HEK293T (cell line): Measurements from ENCODE around the gene RPAP2.

Experiments
- CTCF ChIA-PET: fragments of 350-600 bp; formaldehyde crosslinking; extraction: SDS; loops from one replicate; lab custom pipeline; 2021; ENCODE audit warnings: antibody characterized with exemption, inconsistent platforms; lab: Yijun Ruan, JAX
- POLR2A ChIA-PET: fragments of 350-600 bp; formaldehyde crosslinking; extraction: SDS; loops from one replicate; lab custom pipeline; 2020; ENCODE audit warnings: antibody characterized with exemption, inconsistent platforms; lab: Yijun Ruan, JAX
- DNase-seq: peaks from one replicate; pipeline ENCODE4 v3.0.0; 2012; ENCODE audit warnings: mixed read lengths; ENCODE audit errors: extremely low spot score
- ARNT ChIP-seq: fragments of 450-650 bp; IDR thresholded peaks from 2 replicates; pipeline ENCODE4 v1.6.1; 2017; ENCODE audit warnings: mild to moderate bottlenecking
- BHLHE40 ChIP-seq: fragments of 450-650 bp; IDR thresholded peaks from 2 replicates; pipeline ENCODE4 v1.6.1; 2016; ENCODE audit warnings: mild to moderate bottlenecking, moderate library complexity, borderline replicate concordance
- CTBP1 ChIP-seq: fragments of 450-650 bp; IDR thresholded peaks from 2 replicates; pipeline ENCODE4 v1.6.1; 2016; ENCODE audit warnings: borderline replicate concordance
- ELF4 ChIP-seq: fragments of 450-650 bp; IDR thresholded peaks from 2 replicates; pipeline ENCODE4 v1.6.1; 2017; ENCODE audit warnings: antibody characterized with exemption
- FOXA1 ChIP-seq: fragments of 450-650 bp; IDR thresholded peaks from 2 replicates; pipeline ENCODE4 v1.6.1; 2016; ENCODE audit warnings: mild to moderate bottlenecking
- FOXK2 ChIP-seq: fragments of 450-650 bp; IDR thresholded peaks from 2 replicates; pipeline ENCODE4 v1.6.1; 2016; ENCODE audit warnings: mild to moderate bottlenecking
- FOXM1 ChIP-seq: fragments of 450-650 bp; IDR thresholded peaks from 2 replicates; pipeline ENCODE4 v1.6.1; 2017; ENCODE audit warnings: mild to moderate bottlenecking, borderline replicate concordance
- HDGF ChIP-seq: fragments of 450-650 bp; IDR thresholded peaks from 2 replicates; pipeline ENCODE4 v1.6.1; 2017; ENCODE audit warnings: antibody characterized with exemption, borderline replicate concordance
- L3MBTL2 ChIP-seq: fragments of 450-650 bp; conservative IDR thresholded peaks from 2 replicates; pipeline ENCODE4 v1.6.1; 2016; ENCODE audit warnings: mild to moderate bottlenecking
- LEF1 ChIP-seq: fragments of 450-650 bp; IDR thresholded peaks from 2 replicates; pipeline ENCODE4 v1.6.1; 2017; ENCODE audit warnings: mild to moderate bottlenecking, borderline replicate concordance
- NFRKB ChIP-seq: fragments of 450-650 bp; IDR thresholded peaks from 2 replicates; pipeline ENCODE4 v1.6.1; 2016; ENCODE audit warnings: mild to moderate bottlenecking, moderate library complexity
- PKNOX1 ChIP-seq: fragments of 450-650 bp; IDR thresholded peaks from 2 replicates; pipeline ENCODE4 v1.6.1; 2016
- SP1 ChIP-seq: fragments of 450-650 bp; IDR thresholded peaks from 2 replicates; pipeline ENCODE4 v1.6.1; 2017
- SUZ12 ChIP-seq: fragments of 450-650 bp; IDR thresholded peaks from 2 replicates; pipeline ENCODE4 v1.6.1; 2016; ENCODE audit warnings: mild to moderate bottlenecking
- TARDBP ChIP-seq: fragments of 450-650 bp; IDR thresholded peaks from 2 replicates; pipeline ENCODE4 v1.6.1; 2016
- ZNF384 ChIP-seq: fragments of 450-650 bp; IDR thresholded peaks from 2 replicates; pipeline ENCODE4 v1.6.1; 2016

RPAP2 gene

GRCh38 chr1:92362970-92363369 is 64.1 kb downstream of the RPAP2 start:
- DNase-seq = no peak
- CTCF ChIA-PET = no interaction called here
- no peak for TF ChIP-seq FOXM1
- POLR2A ChIA-PET = no interaction called here

- DNase-seq = no peak
- POLR2A ChIA-PET = no interaction called here
- CTCF ChIA-PET = no interaction called here
- TF ChIP-seq SUZ12 (no peak), L3MBTL2 (no peak), CTBP1 (no peak), ARNT (no peak), BHLHE40 (no peak), PKNOX1 (no peak), FOXA1 (no peak), LEF1 (no peak), ZNF384 (no peak), TARDBP (no peak), FOXK2 (no peak), HDGF (no peak), ELF4 (no peak)
These were observed 64.5 kb downstream of the RPAP2 start for GRCh38 chr1:92363401-92363800.

- TF ChIP-seq PKNOX1 (no peak), ZNF384 (no peak), NFRKB (no peak), FOXK2 (no peak), CTBP1 (no peak), TARDBP (no peak), LEF1 (no peak), ELF4 (no peak), HDGF (no peak), BHLHE40 (no peak), SUZ12 (no peak), FOXA1 (no peak)
- DNase-seq = no peak
- ChIA-PET CTCF (no interaction called here), POLR2A (no interaction called here)
These were observed 66.7 kb downstream of the RPAP2 start for GRCh38 chr1:92365378-92366039.

DNA sequence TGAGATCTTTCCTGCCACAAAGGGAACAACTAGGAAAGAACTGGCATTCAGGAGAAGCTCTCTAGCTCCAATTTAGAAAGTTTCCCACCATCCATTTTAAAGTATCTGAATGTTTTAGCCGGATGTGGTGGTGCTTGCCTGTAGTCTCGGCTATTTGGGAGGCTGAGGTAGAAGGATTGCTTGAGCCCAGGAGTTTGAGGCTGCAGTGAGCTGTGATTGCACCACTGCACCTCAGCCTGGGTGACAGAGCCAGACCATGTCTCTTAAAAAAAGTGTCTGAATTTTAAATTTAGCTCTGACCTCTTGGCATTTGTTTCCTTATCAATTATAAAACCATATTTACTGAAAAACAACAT is 67.2 kb downstream of the RPAP2 start:
- TF ChIP-seq SP1 = no peak
- TF ChIP-seq ZNF384 = no peak
- no peak for TF ChIP-seq BHLHE40
- TF ChIP-seq SUZ12 = no peak
- no peak for TF ChIP-seq LEF1
- no peak for TF ChIP-seq ARNT
- no peak for TF ChIP-seq PKNOX1
- no peak for TF ChIP-seq ELF4
- no peak for TF ChIP-seq FOXA1
- no peak for TF ChIP-seq L3MBTL2
- TF ChIP-seq FOXK2 = no peak
- TF ChIP-seq FOXM1 = no peak
- TF ChIP-seq TARDBP = no peak
- no peak for TF ChIP-seq HDGF
- TF ChIP-seq NFRKB = no peak
- no peak for TF ChIP-seq CTBP1
- no peak for DNase-seq
- ChIA-PET POLR2A (no interaction called here), CTCF (no interaction called here)

- POLR2A ChIA-PET = no interaction called here
- CTCF ChIA-PET = no interaction called here
- no peak for TF ChIP-seq ELF4
- TF ChIP-seq ZNF384 = no peak
- no peak for TF ChIP-seq HDGF
- TF ChIP-seq FOXK2 = no peak
- DNase-seq = no peak
These were observed 68.6 kb downstream of the RPAP2 start for GRCh38 chr1:92367496-92367895.

DNA sequence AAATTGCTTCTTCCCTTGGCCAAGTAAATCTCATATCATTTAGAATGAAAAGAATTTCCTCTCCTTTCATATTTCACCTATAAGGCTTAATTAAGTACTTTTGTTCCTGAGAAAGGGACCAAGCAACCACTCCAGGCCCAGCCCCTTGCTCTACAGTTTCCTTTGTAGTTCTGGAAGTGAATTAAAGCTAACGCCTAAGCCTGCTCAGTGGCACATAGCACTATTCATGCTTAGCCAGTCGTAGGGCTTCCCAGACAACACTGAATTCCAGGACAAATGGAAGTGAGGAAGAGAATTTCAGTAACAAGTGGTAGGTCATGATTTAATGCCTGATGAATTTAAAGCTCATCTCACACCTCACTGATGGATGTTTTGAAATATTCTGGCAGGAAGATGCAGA is 73.3 kb downstream of the RPAP2 start:
- POLR2A ChIA-PET = no interaction called here
- DNase-seq = no peak
- TF ChIP-seq PKNOX1 (no peak), L3MBTL2 (no peak)
- CTCF ChIA-PET = interaction anchor here (0.6 kb wide), 1 partner anchor 776 kb away, joined by 3 read pairs; no protein-coding TSS in a partner anchor
